H9 (cell line): ENCODE results near the gene LEKR1. TPM values are rescaled to one million over a fixed set of nuclear protein-coding genes. Genes with fewer than 3 reads are reported as not detected.
"Not testable (repeated sequence)": the region's sequence is repeated elsewhere in the genome, so short reads cannot be mapped to it uniquely, and the experiment has no call there.

Source experiments
- DNase-seq: peaks from one replicate; pipeline ENCODE4 v3.0.0-alpha.2; 2017
- H2AFZ ChIP-seq: one replicate; pipeline ENCODE4 v1.6.1; 2013; ENCODE audit warnings: mild to moderate bottlenecking, low read length, control low read depth, moderate library complexity
- H2AK5ac ChIP-seq: 2 replicates; pipeline ENCODE4 v1.6.1; 2013; ENCODE audit warnings: low read length, control low read depth, mixed read lengths; ENCODE audit not compliant: insufficient read length
- H2BK120ac ChIP-seq: one replicate; pipeline ENCODE4 v1.6.1; 2013; ENCODE audit warnings: low read depth, mild to moderate bottlenecking, low read length, control low read depth, inconsistent platforms; ENCODE audit not compliant: poor library complexity, severe bottlenecking
- H2BK12ac ChIP-seq: 2 replicates; pipeline ENCODE4 v1.6.1; 2013; ENCODE audit warnings: low read length, control low read depth, mixed read lengths, low read depth; ENCODE audit not compliant: insufficient read length
- H2BK15ac ChIP-seq: 2 replicates; pipeline ENCODE4 v1.6.1; 2013; ENCODE audit warnings: low read depth, low read length, control low read depth
- H2BK20ac ChIP-seq: one replicate; pipeline ENCODE4 v1.6.1; 2013; ENCODE audit warnings: low read depth, mild to moderate bottlenecking, low read length, control low read depth, inconsistent platforms; ENCODE audit not compliant: poor library complexity, severe bottlenecking
- H2BK5ac ChIP-seq: 2 replicates; pipeline ENCODE4 v1.6.1; 2013; ENCODE audit warnings: low read length, control low read depth, mixed read lengths; ENCODE audit not compliant: insufficient read length
- H3K14ac ChIP-seq: 2 replicates; pipeline ENCODE4 v1.6.1; 2013; ENCODE audit warnings: low read length, control low read depth; ENCODE audit not compliant: insufficient read depth
- H3K18ac ChIP-seq: 2 replicates; pipeline ENCODE4 v1.6.1; 2013; ENCODE audit warnings: low read depth, mild to moderate bottlenecking, mixed read lengths, low read length, control low read depth; ENCODE audit not compliant: insufficient read length
- H3K23ac ChIP-seq: 2 replicates; pipeline ENCODE4 v1.6.1; 2013; ENCODE audit warnings: low read length, control low read depth, mixed read lengths, low read depth; ENCODE audit not compliant: insufficient read length
- H3K23me2 ChIP-seq: 2 replicates; pipeline ENCODE4 v1.6.1; 2013; ENCODE audit warnings: low read depth, mild to moderate bottlenecking, mixed read lengths, low read length, control low read depth; ENCODE audit not compliant: insufficient read length, poor library complexity, severe bottlenecking
- H3K27ac ChIP-seq: 2 replicates; pipeline ENCODE4 v1.5.1; 2013; ENCODE audit warnings: low read length, control low read depth, mixed read lengths, low read depth; ENCODE audit not compliant: insufficient read length
- H3K27me3 ChIP-seq: 2 replicates; pipeline ENCODE4 v1.6.1; 2013; ENCODE audit warnings: low read length, control low read depth, inconsistent platforms; ENCODE audit not compliant: insufficient read depth
- H3K4ac ChIP-seq: 2 replicates; pipeline ENCODE4 v1.6.1; 2013; ENCODE audit warnings: low read depth, mild to moderate bottlenecking, control low read depth, inconsistent platforms, low read length, moderate library complexity
- H3K4me1 ChIP-seq: 2 replicates; pipeline ENCODE4 v1.6.1; 2013; ENCODE audit warnings: low read length, control low read depth, inconsistent platforms; ENCODE audit not compliant: insufficient read depth
- H3K4me2 ChIP-seq: 2 replicates; pipeline ENCODE4 v1.6.1; 2013; ENCODE audit warnings: low read length, control low read depth, mixed read lengths; ENCODE audit not compliant: insufficient read length, insufficient read depth
- H3K56ac ChIP-seq: 2 replicates; pipeline ENCODE4 v1.6.1; 2013; ENCODE audit warnings: low read depth, mild to moderate bottlenecking, mixed read lengths, low read length, control low read depth; ENCODE audit not compliant: insufficient read length
- H3K79me1 ChIP-seq: 2 replicates; pipeline ENCODE4 v1.6.1; 2013; ENCODE audit warnings: low read depth, mild to moderate bottlenecking, moderate library complexity, low read length, control low read depth, inconsistent platforms; ENCODE audit not compliant: insufficient read depth, poor library complexity, severe bottlenecking
- H3K79me2 ChIP-seq: 2 replicates; pipeline ENCODE4 v1.6.1; 2013; ENCODE audit warnings: low read length, control low read depth, inconsistent platforms; ENCODE audit not compliant: insufficient read depth
- H3K9ac ChIP-seq: 2 replicates; pipeline ENCODE4 v1.6.1; 2013; ENCODE audit warnings: low read length, control low read depth, mixed read lengths; ENCODE audit not compliant: insufficient read length; ENCODE audit errors: extremely low read depth
- H3K9me3 ChIP-seq: one replicate; pipeline ENCODE4 v1.6.1; 2013; ENCODE audit warnings: low read depth, low read length, inconsistent platforms; ENCODE audit not compliant: control insufficient read depth
- H3T11ph ChIP-seq: one replicate; pipeline ENCODE4 v1.6.1; 2013; ENCODE audit warnings: mild to moderate bottlenecking, low read length, control low read depth, inconsistent platforms
- H4K20me1 ChIP-seq: one replicate; pipeline ENCODE4 v1.6.1; 2013; ENCODE audit not compliant: control insufficient read depth, insufficient read length, insufficient read depth
- H4K5ac ChIP-seq: 2 replicates; pipeline ENCODE4 v1.6.1; 2013; ENCODE audit warnings: low read depth, mild to moderate bottlenecking, mixed read lengths, low read length, control low read depth; ENCODE audit not compliant: insufficient read length
- H4K8ac ChIP-seq: replicated peaks from 2 replicates; pipeline ENCODE4 v1.6.1; 2013; ENCODE audit warnings: low read length, control low read depth, mixed read lengths, low read depth; ENCODE audit not compliant: insufficient read length
- H4K91ac ChIP-seq: 2 replicates; pipeline ENCODE4 v1.6.1; 2013; ENCODE audit warnings: low read depth, mild to moderate bottlenecking, moderate library complexity, mixed read lengths, low read length, control low read depth; ENCODE audit not compliant: insufficient read length
- H3K27ac Mint-ChIP-seq, 3 experiments: 2 replicates in 2 of 3; 3 replicates in 1 of 3; pipeline ENCODE4 v1.8.0; 2020 to 2021; ENCODE audit warnings: mixed read lengths in 3 of 3, mild to moderate bottlenecking in 1 of 3, moderate library complexity in 1 of 3
- H3K27me3 Mint-ChIP-seq: 2 replicates; pipeline ENCODE4 v1.8.0; 2021; ENCODE audit warnings: low read depth, mild to moderate bottlenecking, moderate library complexity, mixed read lengths
- H3K36me3 Mint-ChIP-seq, 3 experiments: 2 replicates in 2 of 3; 3 replicates in 1 of 3; pipeline ENCODE4 v1.8.0; 2020 to 2021; ENCODE audit warnings: low read depth in 3 of 3, mixed read lengths in 3 of 3; ENCODE audit not compliant: insufficient read depth in 1 of 3
- H3K4me1 Mint-ChIP-seq, 2 experiments: 2 replicates each; pipeline ENCODE4 v1.8.0; 2020; ENCODE audit warnings: mixed read lengths in 2 of 2
- H3K4me3 Mint-ChIP-seq, 2 experiments: 2 replicates in 1 of 2; 3 replicates in 1 of 2; pipeline ENCODE4 v1.8.0; 2020 to 2021; ENCODE audit warnings: mild to moderate bottlenecking in 2 of 2, mixed read lengths in 2 of 2, moderate library complexity in 1 of 2
- H3K9me3 Mint-ChIP-seq, 2 experiments: 2 replicates in 1 of 2; 3 replicates in 1 of 2; pipeline ENCODE4 v1.8.0; 2020; ENCODE audit warnings: mild to moderate bottlenecking in 2 of 2, mixed read lengths in 2 of 2, moderate library complexity in 1 of 2
- WGBS: extraction: QIAGEN DNeasy Blood & Tissue Kit; methylation state at CpG from one replicate; pipeline ENCODE4 v1.1.7; 2013; ENCODE audit warnings: missing lambda C conversion rate, low lambda C conversion rate, mixed read lengths; ENCODE audit not compliant: insufficient read length; ENCODE audit errors: extremely low coverage; 5-methylcytosine and 5-hydroxymethylcytosine counted together
- total RNA-seq: library from RNA; stranded (reverse); gene quantifications from 2 replicates; pipeline ENCODE4 v1.2.1, GENCODE V29; 2021

Gene LEKR1
- total RNA-seq, 1 experiment from 2014 or later, result not detected

DNA sequence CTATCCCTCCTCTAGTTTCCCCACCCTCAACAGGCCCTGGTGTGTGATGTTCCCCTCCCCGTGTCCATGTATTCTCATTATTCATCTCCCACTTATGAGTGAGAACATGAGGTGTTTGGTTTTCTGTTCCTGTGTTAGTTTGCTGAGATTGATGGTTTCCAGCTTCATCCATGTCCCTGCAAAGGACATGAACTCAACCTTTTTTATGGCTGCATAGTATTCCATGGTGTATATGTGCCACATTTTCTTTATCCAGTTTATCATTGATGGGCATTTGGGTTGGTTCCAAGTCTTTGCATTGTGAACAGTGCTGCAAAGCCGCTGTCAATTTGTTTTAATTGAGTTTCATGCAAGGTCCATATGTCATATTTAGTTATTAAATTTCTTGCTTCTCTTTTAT lies 88.1 kb downstream of the LEKR1 start:
- H3K23me2 ChIP-seq, DNase-seq, H3T11ph ChIP-seq, H4K5ac ChIP-seq, H2AK5ac ChIP-seq, H3K18ac ChIP-seq, H2BK15ac ChIP-seq, H3K4ac ChIP-seq, H2BK12ac ChIP-seq, H3K4me2 ChIP-seq, H2BK120ac ChIP-seq, H4K8ac ChIP-seq, H3K4me3 Mint-ChIP-seq, H3K27me3 Mint-ChIP-seq, H4K20me1 ChIP-seq, H3K27ac ChIP-seq, H3K56ac ChIP-seq, H2BK20ac ChIP-seq, H3K27me3 ChIP-seq, H2BK5ac ChIP-seq, H3K14ac ChIP-seq, H3K23ac ChIP-seq, H3K4me1 ChIP-seq, H3K79me2 ChIP-seq, H3K9me3 ChIP-seq, H3K9ac ChIP-seq, H2AFZ ChIP-seq, H3K27ac Mint-ChIP-seq, H3K79me1 ChIP-seq, H4K91ac ChIP-seq: not testable (repeated sequence)
- peaks cover 24 to 38% of the 10 kb centered on the region in 2 experiments for H3K4me1 Mint-ChIP-seq
- peaks cover 0 to 21% (median 2%) of the 10 kb centered on the region in 3 experiments; a peak in 5 of 7 replicates for H3K36me3 Mint-ChIP-seq
- no CpG with 5 or more reads among the region's 2 CpGs for WGBS
- H3K9me3 Mint-ChIP-seq, result peaks cover 2 to 20% of the 10 kb centered on the region in 2 experiments; a peak in 3 of 5 replicates
